ENCODE data around the gene BGN.
A peak's percentile ranks its signal among the peaks of the same experiment; 100 is the strongest.

Gene BGN

GRCh38 chrX:153488231-153488914, 6.4 kb upstream of the BGN start:
- peak; percentile 6 for ATAC-seq
- no peak for TF ChIP-seq TOX (CRISPR knock-in tag; IDR thresholded peaks at IDR 0.05; ENCODE audit: borderline replicate concordance)

DNA sequence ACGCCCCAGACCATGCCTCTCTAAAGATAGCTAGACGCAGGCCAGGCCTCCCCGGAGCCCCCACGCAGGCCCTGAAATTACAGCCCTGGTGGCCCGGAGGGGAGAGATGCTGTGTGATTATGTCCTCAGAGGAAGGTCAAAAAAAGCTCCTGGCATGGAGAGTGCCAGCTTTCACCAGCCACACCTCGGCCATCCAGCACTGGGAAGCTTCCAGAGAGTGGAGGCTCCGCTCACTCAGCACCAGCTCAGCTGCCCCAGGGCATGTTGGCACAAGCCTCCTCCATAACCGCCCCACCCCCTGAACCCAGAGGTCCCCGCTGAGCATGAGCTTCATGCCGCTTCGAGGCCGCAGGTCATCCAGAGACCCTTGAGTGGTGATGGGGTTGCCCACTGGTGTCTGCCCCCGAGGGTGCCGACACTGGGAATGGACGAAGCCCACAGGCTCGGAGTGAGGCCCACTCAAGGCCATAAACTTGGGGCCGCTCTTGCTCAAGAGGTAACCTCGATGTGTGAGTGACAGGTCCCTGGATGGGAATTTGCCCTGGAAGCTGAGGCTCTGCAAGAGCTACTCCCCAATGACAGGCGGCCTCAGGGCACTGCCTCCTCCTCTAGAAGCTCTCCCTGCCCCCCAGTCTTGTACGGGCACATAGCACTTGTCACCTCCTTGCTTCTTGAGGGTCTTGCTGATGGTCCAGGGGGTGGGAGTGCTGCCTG, 4.4 kb upstream of the BGN start:
- no peak for ATAC-seq
- TF ChIP-seq POU6F1 (CRISPR knock-in tag; IDR thresholded peaks at IDR 0.05; ENCODE audit: borderline replicate concordance, low read depth) (no peak), ZNF8 (CRISPR knock-in tag; IDR thresholded peaks at IDR 0.05) (no peak), TCF4 (CRISPR knock-in tag; IDR thresholded peaks at IDR 0.05; ENCODE audit: borderline replicate concordance) (no peak), SNAI2 (CRISPR knock-in tag; IDR thresholded peaks at IDR 0.05) (no peak), GLIS3 (CRISPR knock-in tag; IDR thresholded peaks at IDR 0.05) (no peak), ARNTL (CRISPR knock-in tag; IDR thresholded peaks at IDR 0.05; ENCODE audit: borderline replicate concordance, low read depth) (no peak), OSR1 (CRISPR knock-in tag; IDR thresholded peaks at IDR 0.05) (no peak), ZNF565 (CRISPR knock-in tag; conservative IDR thresholded peaks at IDR 0.05; ENCODE audit: low read depth) (no peak), ZFP30 (CRISPR knock-in tag; IDR thresholded peaks at IDR 0.05) (no peak), ESRRG (CRISPR knock-in tag; IDR thresholded peaks at IDR 0.05) (no peak), TOX (CRISPR knock-in tag; IDR thresholded peaks at IDR 0.05; ENCODE audit: borderline replicate concordance) (no peak), ZNF70 (CRISPR knock-in tag; IDR thresholded peaks at IDR 0.05) (no peak), BACH2 (CRISPR knock-in tag; IDR thresholded peaks at IDR 0.05; ENCODE audit: borderline replicate concordance) (no peak), CSDC2 (CRISPR knock-in tag; IDR thresholded peaks at IDR 0.05) (no peak), PPARA (CRISPR knock-in tag; IDR thresholded peaks at IDR 0.05; ENCODE audit: borderline replicate concordance) (no peak), ZFP3 (CRISPR knock-in tag; IDR thresholded peaks at IDR 0.05) (no peak)
- TF ChIP-seq, protein P1, sequence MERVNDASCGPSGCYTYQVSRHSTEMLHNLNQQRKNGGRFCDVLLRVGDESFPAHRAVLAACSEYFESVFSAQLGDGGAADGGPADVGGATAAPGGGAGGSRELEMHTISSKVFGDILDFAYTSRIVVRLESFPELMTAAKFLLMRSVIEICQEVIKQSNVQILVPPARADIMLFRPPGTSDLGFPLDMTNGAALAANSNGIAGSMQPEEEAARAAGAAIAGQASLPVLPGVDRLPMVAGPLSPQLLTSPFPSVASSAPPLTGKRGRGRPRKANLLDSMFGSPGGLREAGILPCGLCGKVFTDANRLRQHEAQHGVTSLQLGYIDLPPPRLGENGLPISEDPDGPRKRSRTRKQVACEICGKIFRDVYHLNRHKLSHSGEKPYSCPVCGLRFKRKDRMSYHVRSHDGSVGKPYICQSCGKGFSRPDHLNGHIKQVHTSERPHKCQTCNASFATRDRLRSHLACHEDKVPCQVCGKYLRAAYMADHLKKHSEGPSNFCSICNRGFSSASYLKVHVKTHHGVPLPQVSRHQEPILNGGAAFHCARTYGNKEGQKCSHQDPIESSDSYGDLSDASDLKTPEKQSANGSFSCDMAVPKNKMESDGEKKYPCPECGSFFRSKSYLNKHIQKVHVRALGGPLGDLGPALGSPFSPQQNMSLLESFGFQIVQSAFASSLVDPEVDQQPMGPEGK (CRISPR knock-in tag; IDR thresholded peaks at IDR 0.05; ENCODE audit: borderline replicate concordance) = no peak

DNA sequence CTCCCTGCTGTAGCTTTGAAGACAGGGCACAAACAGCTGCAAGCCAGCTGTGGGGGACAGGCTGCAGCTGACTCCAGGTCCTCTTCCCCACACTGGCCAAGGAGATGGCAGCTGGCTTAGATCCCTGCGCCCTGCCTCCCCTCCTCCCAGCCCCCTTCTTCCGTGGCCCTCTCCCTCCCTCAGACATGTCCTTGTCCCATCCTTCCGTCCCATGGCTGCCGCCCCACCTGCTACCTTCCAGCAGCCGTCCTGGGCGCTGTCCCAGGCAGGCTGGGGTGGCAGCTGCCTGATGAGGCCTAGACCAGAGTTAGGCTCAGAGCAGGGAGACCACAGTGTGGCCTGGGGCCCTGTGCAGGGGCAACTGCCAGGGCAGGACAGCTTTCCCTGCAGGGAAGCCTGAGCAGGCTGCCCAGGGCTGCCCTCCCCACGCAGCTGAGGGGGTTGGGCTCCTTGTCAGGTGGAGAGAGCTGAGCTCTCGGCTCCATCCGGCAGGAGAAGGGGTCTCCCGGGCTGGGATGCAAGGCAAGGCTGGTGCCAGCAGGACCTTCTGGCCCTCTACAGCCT, 3.3 kb upstream of the BGN start:
- TF ChIP-seq ISL1 (CRISPR knock-in tag; IDR thresholded peaks at IDR 0.05) (no peak), RARB (CRISPR knock-in tag; IDR thresholded peaks at IDR 0.05) (no peak), ARNTL (CRISPR knock-in tag; IDR thresholded peaks at IDR 0.05; ENCODE audit: borderline replicate concordance, low read depth) (no peak), ZFP30 (CRISPR knock-in tag; IDR thresholded peaks at IDR 0.05) (no peak), ZNF565 (CRISPR knock-in tag; conservative IDR thresholded peaks at IDR 0.05; ENCODE audit: low read depth) (no peak), POU6F1 (CRISPR knock-in tag; IDR thresholded peaks at IDR 0.05; ENCODE audit: borderline replicate concordance, low read depth) (no peak), ZC3H10 (CRISPR knock-in tag; IDR thresholded peaks at IDR 0.05) (no peak), ZFP3 (CRISPR knock-in tag; IDR thresholded peaks at IDR 0.05) (no peak)
- no peak; the same call in 2 of the 3 replicates for ATAC-seq

DNA sequence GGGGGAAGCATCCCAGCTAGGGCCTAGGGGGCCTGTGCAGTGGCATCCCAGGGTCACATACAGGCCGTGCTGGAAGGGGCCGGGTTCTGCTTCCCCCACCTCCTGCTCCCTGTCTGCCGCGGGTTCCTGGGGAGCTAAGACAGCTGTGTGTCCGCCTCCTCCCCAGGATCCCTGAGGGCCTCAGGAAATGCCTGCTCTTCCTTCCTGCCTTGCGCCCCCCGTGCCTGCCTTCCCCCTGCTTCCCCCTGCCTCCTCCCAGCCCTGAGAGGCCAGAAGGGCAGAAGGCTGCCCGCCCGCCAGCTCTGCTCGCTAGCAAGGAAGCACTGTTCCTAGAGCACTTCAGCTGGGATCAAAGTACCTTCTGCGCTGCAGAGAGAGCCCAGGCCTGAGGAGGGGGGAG, 2.9 kb upstream of the BGN start:
- peak; percentile 1; the same call in 1 of the 3 replicates for ATAC-seq
- TF ChIP-seq ARNTL (CRISPR knock-in tag; IDR thresholded peaks at IDR 0.05; ENCODE audit: borderline replicate concordance, low read depth) = no peak
- TF ChIP-seq, protein P2, sequence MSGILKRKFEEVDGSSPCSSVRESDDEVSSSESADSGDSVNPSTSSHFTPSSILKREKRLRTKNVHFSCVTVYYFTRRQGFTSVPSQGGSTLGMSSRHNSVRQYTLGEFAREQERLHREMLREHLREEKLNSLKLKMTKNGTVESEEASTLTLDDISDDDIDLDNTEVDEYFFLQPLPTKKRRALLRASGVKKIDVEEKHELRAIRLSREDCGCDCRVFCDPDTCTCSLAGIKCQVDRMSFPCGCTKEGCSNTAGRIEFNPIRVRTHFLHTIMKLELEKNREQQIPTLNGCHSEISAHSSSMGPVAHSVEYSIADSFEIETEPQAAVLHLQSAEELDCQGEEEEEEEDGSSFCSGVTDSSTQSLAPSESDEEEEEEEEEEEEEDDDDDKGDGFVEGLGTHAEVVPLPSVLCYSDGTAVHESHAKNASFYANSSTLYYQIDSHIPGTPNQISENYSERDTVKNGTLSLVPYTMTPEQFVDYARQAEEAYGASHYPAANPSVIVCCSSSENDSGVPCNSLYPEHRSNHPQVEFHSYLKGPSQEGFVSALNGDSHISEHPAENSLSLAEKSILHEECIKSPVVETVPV (CRISPR knock-in tag; IDR thresholded peaks at IDR 0.05) = no peak
- no peak for TF ChIP-seq TCF4 (CRISPR knock-in tag; IDR thresholded peaks at IDR 0.05; ENCODE audit: borderline replicate concordance)
- TF ChIP-seq OSR1 (CRISPR knock-in tag; IDR thresholded peaks at IDR 0.05) = no peak
- TF ChIP-seq TOX (CRISPR knock-in tag; IDR thresholded peaks at IDR 0.05; ENCODE audit: borderline replicate concordance) = no peak
- no peak for TF ChIP-seq GLIS3 (CRISPR knock-in tag; IDR thresholded peaks at IDR 0.05)
- no peak for TF ChIP-seq ZFP30 (CRISPR knock-in tag; IDR thresholded peaks at IDR 0.05)
- TF ChIP-seq RARB (CRISPR knock-in tag; IDR thresholded peaks at IDR 0.05) = no peak
- no peak for TF ChIP-seq ZNF8 (CRISPR knock-in tag; IDR thresholded peaks at IDR 0.05)
- TF ChIP-seq, protein P1 (CRISPR knock-in tag; IDR thresholded peaks at IDR 0.05; ENCODE audit: borderline replicate concordance) = no peak
- no peak for TF ChIP-seq TSHZ2 (CRISPR knock-in tag; IDR thresholded peaks at IDR 0.05)

Data from SK-N-SH treated with all-trans-retinoic acid at 6 μM for 48 hours (cell line).